A549 (cell line): ENCODE measurements around the gene SMIM10L2A. TPM values are rescaled to one million over a fixed set of nuclear protein-coding genes. Genes with fewer than 3 reads are reported as not detected.

Source experiments
- ATAC-seq, 2 experiments: fragments of 200-7000 bp in 1 of 2; fragments of >200 bp in 1 of 2; cut with Nextera tagmentation in 1 of 2; cut with Tn5 transposase in 1 of 2; 3 replicates each; pipeline versions ENCODE4 v1.8.0 to v1.9.1; 2018 to 2020; ENCODE audit warnings: mild to moderate bottlenecking in 1 of 2, moderate library complexity in 1 of 2
- CTCF ChIA-PET: fragments of 300-600 bp; sonication (Branson Sonifier 250); formaldehyde crosslinking; extraction: SDS; loops from one replicate; lab custom pipeline; 2021; ENCODE audit warnings: antibody characterized with exemption, inconsistent platforms; lab: Yijun Ruan, JAX
- POLR2A ChIA-PET: fragments of 350-600 bp; formaldehyde crosslinking; extraction: SDS; loops from one replicate; lab custom pipeline; 2021; ENCODE audit warnings: antibody characterized with exemption, inconsistent platforms; lab: Yijun Ruan, JAX
- DNase-seq, 2 experiments: peaks; one replicate each; pipeline versions ENCODE4 v3.0.0 to v3.0.0-alpha.2; 2011 to 2016; ENCODE audit warnings: low read depth in 1 of 2, low spot score in 1 of 2
- FAIRE-seq: peaks from 2 replicates; lab custom pipeline; 2011; peaks lifted over from hg19 to GRCh38; lab: Jason Lieb, UNC
- H3K27ac ChIP-seq, 2 experiments: fragments of >200 bp; sonication (Bioruptor Twin); formaldehyde crosslinking; 3 replicates each; pipeline ENCODE4 v1.5.1; 2016 to 2017
- H3K4me1 ChIP-seq: fragments of >200 bp; sonication (Bioruptor Twin); formaldehyde crosslinking; 3 replicates; pipeline ENCODE4 v1.6.1; 2016
- H3K4me2 ChIP-seq: fragments of >200 bp; sonication (Bioruptor Twin); formaldehyde crosslinking; 3 replicates; pipeline ENCODE4 v1.6.1; 2016
- H3K4me3 ChIP-seq: fragments of >200 bp; sonication (Bioruptor Twin); formaldehyde crosslinking; 3 replicates; pipeline ENCODE4 v1.5.1; 2016
- H3K9me3 ChIP-seq: fragments of >200 bp; sonication (Bioruptor Twin); formaldehyde crosslinking; 3 replicates; pipeline ENCODE4 v1.6.1; 2016
- BHLHE40 ChIP-seq: IDR thresholded peaks from 2 replicates; pipeline ENCODE4 v1.6.1; 2012; ENCODE audit warnings: low read depth, low read length, inconsistent platforms
- CBX2 ChIP-seq: fragments of 200-600 bp; sonication (generic); IDR thresholded peaks from 2 replicates; pipeline ENCODE4 v1.6.1; 2016; ENCODE audit warnings: low read depth, mild to moderate bottlenecking, borderline replicate concordance
- CHD2 ChIP-seq: fragments of 150-350 bp; IDR thresholded peaks from 2 replicates; pipeline ENCODE4 v1.6.1; 2014; ENCODE audit warnings: low read length; ENCODE audit not compliant: partially characterized antibody
- CTCF ChIP-seq: fragments of >200 bp; sonication (Bioruptor Twin); formaldehyde crosslinking; IDR thresholded peaks from 3 replicates; pipeline ENCODE4 v1.5.1; 2016
- E2F6 ChIP-seq: IDR thresholded peaks from 2 replicates; pipeline ENCODE4 v1.6.1; 2012; ENCODE audit warnings: low read depth, borderline replicate concordance
- EHF ChIP-seq: fragments of 250-450 bp; sonication (Bioruptor Pico); IDR thresholded peaks from 2 replicates; pipeline ENCODE4 v1.5.0; 2020; ENCODE audit warnings: mild to moderate bottlenecking
- ELK1 ChIP-seq: fragments of 150-350 bp; IDR thresholded peaks from 2 replicates; pipeline ENCODE4 v1.6.1; 2014; ENCODE audit warnings: low read depth, mild to moderate bottlenecking, low read length
- FOSB ChIP-seq: fragments of 250-450 bp; sonication (Bioruptor Pico); IDR thresholded peaks from 2 replicates; pipeline ENCODE4 v1.5.0; 2020; ENCODE audit warnings: mild to moderate bottlenecking, moderate library complexity
- HMGXB4 ChIP-seq: fragments of 250-450 bp; sonication (Bioruptor Pico); IDR thresholded peaks from 2 replicates; pipeline ENCODE4 v1.5.0; 2021; ENCODE audit warnings: mild to moderate bottlenecking, moderate library complexity, borderline replicate concordance
- HOXB13 ChIP-seq: fragments of 250-450 bp; sonication (Bioruptor Pico); IDR thresholded peaks from 2 replicates; pipeline ENCODE4 v1.5.0; 2020; ENCODE audit warnings: low read depth, mild to moderate bottlenecking, moderate library complexity
- HOXB5 ChIP-seq: fragments of 250-450 bp; sonication (Bioruptor Pico); IDR thresholded peaks from 2 replicates; pipeline ENCODE4 v1.5.0; 2020; ENCODE audit warnings: mild to moderate bottlenecking, moderate library complexity
- JUN ChIP-seq, 2 experiments: fragments of >200 bp; sonication (Bioruptor Twin); formaldehyde crosslinking; IDR thresholded peaks; 2 replicates in 1 of 2; 3 replicates in 1 of 2; pipeline ENCODE4 v1.6.1; 2016 to 2017
- KDM5A ChIP-seq: fragments of 200-600 bp; sonication (generic); IDR thresholded peaks from 2 replicates; pipeline ENCODE4 v1.6.1; 2016; ENCODE audit warnings: antibody characterized with exemption, mild to moderate bottlenecking
- MAFK ChIP-seq: fragments of 450-650 bp; IDR thresholded peaks from 2 replicates; pipeline ENCODE4 v1.6.1; 2014; ENCODE audit not compliant: partially characterized antibody
- MAZ ChIP-seq: fragments of 150-350 bp; IDR thresholded peaks from 2 replicates; pipeline ENCODE4 v1.6.1; 2014; ENCODE audit warnings: antibody characterized with exemption, low read depth, low read length, borderline replicate concordance
- MYC ChIP-seq: IDR thresholded peaks from 2 replicates; pipeline ENCODE4 v1.6.1; 2012; ENCODE audit warnings: mild to moderate bottlenecking, inconsistent platforms, low read length, improper control_type of control experiment, borderline replicate concordance
- NFE2L2 ChIP-seq: fragments of 150-350 bp; conservative IDR thresholded peaks from 2 replicates; pipeline ENCODE4 v1.6.1; 2014; ENCODE audit warnings: low read length
- NR3C1 ChIP-seq: fragments of >200 bp; sonication (Bioruptor Twin); formaldehyde crosslinking; IDR thresholded peaks from 3 replicates; pipeline ENCODE4 v1.6.1; 2017
- RARB ChIP-seq: fragments of 250-450 bp; sonication (Bioruptor Pico); IDR thresholded peaks from 2 replicates; pipeline ENCODE4 v1.8.0; 2021; ENCODE audit warnings: mild to moderate bottlenecking, moderate library complexity
- RCOR1 ChIP-seq: fragments of 150-350 bp; IDR thresholded peaks from 2 replicates; pipeline ENCODE4 v1.6.1; 2014; ENCODE audit warnings: antibody characterized with exemption, low read length, low read depth
- REST ChIP-seq: fragments of 200-600 bp; sonication (generic); IDR thresholded peaks from 2 replicates; pipeline ENCODE4 v1.6.1; 2016; ENCODE audit warnings: antibody characterized with exemption, mild to moderate bottlenecking, moderate library complexity
- TFCP2L1 ChIP-seq: fragments of 250-450 bp; sonication (Bioruptor Pico); IDR thresholded peaks from 2 replicates; pipeline ENCODE4 v1.5.0; 2021; ENCODE audit warnings: mild to moderate bottlenecking
- USF2 ChIP-seq: fragments of 450-650 bp; IDR thresholded peaks from 2 replicates; pipeline ENCODE4 v1.6.1; 2014; ENCODE audit warnings: antibody characterized with exemption
- ZFP36 ChIP-seq: fragments of 450-650 bp; IDR thresholded peaks from 2 replicates; pipeline ENCODE4 v1.6.1; 2014; ENCODE audit warnings: borderline replicate concordance; ENCODE audit not compliant: partially characterized antibody
- ZSCAN20 ChIP-seq: fragments of 250-450 bp; sonication (Bioruptor Pico); IDR thresholded peaks from 2 replicates; pipeline ENCODE4 v1.8.0; 2022; ENCODE audit warnings: mild to moderate bottlenecking, moderate library complexity
- WGBS: methylation state at CpG from one replicate; pipeline ENCODE4 v1.1.6; 2017; ENCODE audit errors: missing lambda C conversion rate; 5-methylcytosine and 5-hydroxymethylcytosine counted together
- polyA plus RNA-seq, 4 experiments: library from polyadenylated mRNA; depleted of rRNA in 3 of 4; stranded (reverse); fragments of >200 nt; fragmentation: RNase III in 1 of 4; extraction: RNeasy Plus Mini Kit Qiagen cat#74134 plus additional on column Dnase treatment in 1 of 4; gene quantifications; 2 replicates in 3 of 4; 3 replicates in 1 of 4; pipeline ENCODE4 v1.2.3, GENCODE V29; 2011 to 2017

SMIM10L2A gene
- polyA plus RNA-seq, 2 of the 4 experiments (the other 2 are of a cell fraction) = 0.37 to 0.59 TPM

- no peak for TF ChIP-seq MAFK
- TF ChIP-seq E2F6 = no peak
- TF ChIP-seq HOXB13 = no peak
- TF ChIP-seq CTCF = no peak
- no peak for TF ChIP-seq JUN (IDR thresholded peaks at IDR 0.05)
- no peak for TF ChIP-seq EHF (CRISPR knock-in tag)
- TF ChIP-seq TFCP2L1 = no peak
- no peak for TF ChIP-seq FOSB (CRISPR knock-in tag)
- no peak for TF ChIP-seq NR3C1
- TF ChIP-seq RCOR1 = no peak
- TF ChIP-seq MAZ = no peak
- no peak for TF ChIP-seq HOXB5 (CRISPR knock-in tag)
- no peak for TF ChIP-seq ZFP36
- no peak overlapping the region for H3K4me3 ChIP-seq
- DNase-seq (no peak), ATAC-seq (no peak), FAIRE-seq (no peak)
- no peaks in the 10 kb centered on the region for H3K9me3 ChIP-seq
- ChIA-PET POLR2A (no interaction called here), CTCF (no interaction called here)
- peaks cover 14% of the 10 kb centered on the region for H3K4me1 ChIP-seq
- H3K27ac ChIP-seq = no peak overlapping the region
- H3K4me2 ChIP-seq = no peak overlapping the region
- 74% methylated on average over 5 of the region's 6 CpGs for WGBS
Measured at GRCh38 chrX:135395064-135395463, 26.7 kb upstream of the SMIM10L2A start.

- no peak overlapping the region for H3K4me2 ChIP-seq
- ATAC-seq (peak; percentile 34 to 42; a peak in 2 of 6 replicates), DNase-seq (peak in 1 of 2 experiments; percentile 5), FAIRE-seq (no peak)
- ChIA-PET POLR2A (no interaction called here), CTCF (interaction anchor here (0.6 kb wide), 1 partner anchor 36 kb away, joined by 3 read pairs; no protein-coding TSS in a partner anchor)
- no peak overlapping the region for H3K27ac ChIP-seq
- 67% methylated on average over 4 of the region's 4 CpGs for WGBS
- peaks cover 6% of the 10 kb centered on the region; the same call in 1 of the 3 replicates for H3K4me1 ChIP-seq
- H3K9me3 ChIP-seq = no peaks in the 10 kb centered on the region
- H3K4me3 ChIP-seq = no peak overlapping the region
- TF ChIP-seq BHLHE40 (no peak), NFE2L2 (no peak), REST (no peak), ZFP36 (no peak), ZSCAN20 (CRISPR knock-in tag) (no peak), ELK1 (no peak), RARB (no peak), KDM5A (no peak), MYC (no peak), CTCF (no peak), HMGXB4 (CRISPR knock-in tag) (no peak), CHD2 (no peak), HOXB13 (no peak), CBX2 (no peak), USF2 (no peak)
Measured at GRCh38 chrX:135396109-135396508, 25.6 kb upstream of the SMIM10L2A start.
